SK-N-SH treated with all-trans-retinoic acid at 6 μM for 48 hours (cell line): ENCODE results near the gene ADGRB3.

Experiments
- ATAC-seq: fragments of 200-7000 bp; cut with Tn5 transposase; 3 replicates; pipeline ENCODE4 v1.9.1; 2020; ENCODE audit warnings: mild to moderate bottlenecking, moderate library complexity
- ARNTL ChIP-seq: fragments of 450-650 bp; formaldehyde crosslinking; IDR thresholded peaks from 2 replicates; pipeline ENCODE4 v1.5.0; 2020; ENCODE audit warnings: low read depth, mild to moderate bottlenecking, moderate library complexity, borderline replicate concordance
- BACH2 ChIP-seq: fragments of 250-450 bp; sonication (Bioruptor Pico); IDR thresholded peaks from 2 replicates; pipeline ENCODE4 v1.9.0; 2021; ENCODE audit warnings: mild to moderate bottlenecking, borderline replicate concordance
- CREB5 ChIP-seq: fragments of 250-450 bp; sonication (Bioruptor Pico); IDR thresholded peaks from 2 replicates; pipeline ENCODE4 v1.5.1; 2020; ENCODE audit warnings: low read depth, mild to moderate bottlenecking, moderate library complexity
- CSDC2 ChIP-seq: fragments of 250-450 bp; sonication (Bioruptor Pico); IDR thresholded peaks from 2 replicates; pipeline ENCODE4 v1.5.0; 2020; ENCODE audit warnings: mild to moderate bottlenecking, moderate library complexity
- ESRRG ChIP-seq: fragments of 250-450 bp; sonication (Bioruptor Pico); IDR thresholded peaks from 2 replicates; pipeline ENCODE4 v1.6.1; 2021; ENCODE audit warnings: mild to moderate bottlenecking
- ISL1 ChIP-seq: fragments of 250-450 bp; sonication (Bioruptor Pico); IDR thresholded peaks from 2 replicates; pipeline ENCODE4 v2.1.2; 2022; ENCODE audit warnings: mild to moderate bottlenecking, moderate library complexity
- OSR1 ChIP-seq: fragments of 250-450 bp; sonication (Bioruptor Pico); IDR thresholded peaks from 2 replicates; pipeline ENCODE4 v1.8.0; 2022; ENCODE audit warnings: moderate library complexity, mild to moderate bottlenecking, inconsistent platforms
- PATZ1 ChIP-seq: fragments of 250-450 bp; sonication (Bioruptor Pico); IDR thresholded peaks from 2 replicates; pipeline ENCODE4 v1.8.0; 2020; ENCODE audit warnings: mild to moderate bottlenecking, moderate library complexity, borderline replicate concordance
- RARB ChIP-seq: fragments of 250-450 bp; sonication (Bioruptor Pico); IDR thresholded peaks from 2 replicates; pipeline ENCODE4 v1.8.0; 2021; ENCODE audit warnings: mild to moderate bottlenecking, moderate library complexity
- TCF4 ChIP-seq: fragments of 250-450 bp; sonication (Bioruptor Pico); IDR thresholded peaks from 2 replicates; pipeline ENCODE4 v1.8.0; 2021; ENCODE audit warnings: mild to moderate bottlenecking, moderate library complexity, borderline replicate concordance
- TOX ChIP-seq: fragments of 250-450 bp; sonication (Bioruptor Pico); IDR thresholded peaks from 2 replicates; pipeline ENCODE4 v1.8.0; 2021; ENCODE audit warnings: mild to moderate bottlenecking, moderate library complexity, borderline replicate concordance
- ZC3H10 ChIP-seq: fragments of 250-450 bp; sonication (Bioruptor Pico); IDR thresholded peaks from 2 replicates; pipeline ENCODE4 v1.5.1; 2021; ENCODE audit warnings: mild to moderate bottlenecking, moderate library complexity
- ZFP30 ChIP-seq: fragments of 450-650 bp; formaldehyde crosslinking; IDR thresholded peaks from 2 replicates; pipeline ENCODE4 v1.5.0; 2022; ENCODE audit warnings: mild to moderate bottlenecking, moderate library complexity
- ZNF565 ChIP-seq: fragments of 450-650 bp; formaldehyde crosslinking; conservative IDR thresholded peaks from 2 replicates; pipeline ENCODE4 v1.5.0; 2020; ENCODE audit warnings: low read depth, mild to moderate bottlenecking, moderate library complexity
- ZNF70 ChIP-seq: fragments of 450-650 bp; formaldehyde crosslinking; IDR thresholded peaks from 2 replicates; pipeline ENCODE4 v1.5.0; 2020; ENCODE audit warnings: mild to moderate bottlenecking, moderate library complexity
- ZNF8 ChIP-seq: fragments of 450-650 bp; formaldehyde crosslinking; IDR thresholded peaks from 2 replicates; pipeline ENCODE4 v1.5.0; 2020; ENCODE audit warnings: mild to moderate bottlenecking, moderate library complexity
- TF ChIP-seq, protein P1 (sequence below): fragments of 250-450 bp; sonication (Bioruptor Pico); IDR thresholded peaks from 2 replicates; pipeline ENCODE4 v1.8.0; 2021; ENCODE audit warnings: low read depth, mild to moderate bottlenecking, moderate library complexity, borderline replicate concordance
- TF ChIP-seq, protein P2 (sequence below): fragments of 250-450 bp; sonication (Bioruptor Pico); IDR thresholded peaks from 2 replicates; pipeline ENCODE4 v1.5.0; 2020; ENCODE audit warnings: mild to moderate bottlenecking, moderate library complexity

ADGRB3 gene

DNA sequence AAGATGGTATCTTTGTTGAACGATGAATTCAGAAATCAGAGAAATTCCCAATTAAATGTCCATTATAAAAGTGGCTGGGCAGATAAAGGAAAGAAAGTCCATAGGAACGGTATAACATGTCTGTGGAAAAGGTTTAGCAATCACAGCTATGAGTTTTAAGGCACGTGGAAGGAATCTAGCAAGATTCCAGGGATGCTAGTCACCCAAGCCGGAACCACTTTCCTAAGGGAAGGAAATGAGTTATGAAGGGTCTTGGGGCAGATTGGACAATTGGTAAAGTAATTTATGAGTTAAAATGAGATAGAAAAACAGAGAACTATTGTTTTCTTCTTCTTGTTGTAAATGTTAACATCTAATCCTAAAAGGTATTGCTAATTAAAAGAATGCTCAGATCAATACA lies 384.8 kb downstream of the ADGRB3 start:
- no peak for TF ChIP-seq ZNF565
- no peak for TF ChIP-seq ZNF8 (CRISPR knock-in tag)
- TF ChIP-seq ZNF70 (CRISPR knock-in tag): no peak
- 0 out of 2 replicates have a peak, but pooled peaks have one; percentile 37 for TF ChIP-seq ISL1
- TF ChIP-seq, protein P1, sequence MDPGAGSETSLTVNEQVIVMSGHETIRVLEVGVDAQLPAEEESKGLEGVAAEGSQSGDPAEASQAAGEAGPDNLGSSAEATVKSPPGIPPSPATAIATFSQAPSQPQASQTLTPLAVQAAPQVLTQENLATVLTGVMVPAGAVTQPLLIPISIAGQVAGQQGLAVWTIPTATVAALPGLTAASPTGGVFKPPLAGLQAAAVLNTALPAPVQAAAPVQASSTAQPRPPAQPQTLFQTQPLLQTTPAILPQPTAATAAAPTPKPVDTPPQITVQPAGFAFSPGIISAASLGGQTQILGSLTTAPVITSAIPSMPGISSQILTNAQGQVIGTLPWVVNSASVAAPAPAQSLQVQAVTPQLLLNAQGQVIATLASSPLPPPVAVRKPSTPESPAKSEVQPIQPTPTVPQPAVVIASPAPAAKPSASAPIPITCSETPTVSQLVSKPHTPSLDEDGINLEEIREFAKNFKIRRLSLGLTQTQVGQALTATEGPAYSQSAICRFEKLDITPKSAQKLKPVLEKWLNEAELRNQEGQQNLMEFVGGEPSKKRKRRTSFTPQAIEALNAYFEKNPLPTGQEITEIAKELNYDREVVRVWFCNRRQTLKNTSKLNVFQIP (CRISPR knock-in tag): no peak
- no peak for TF ChIP-seq ESRRG (CRISPR knock-in tag)
- no peak for TF ChIP-seq OSR1 (CRISPR knock-in tag)
- no peak for TF ChIP-seq RARB (CRISPR knock-in tag)
- no peak for ATAC-seq

DNA sequence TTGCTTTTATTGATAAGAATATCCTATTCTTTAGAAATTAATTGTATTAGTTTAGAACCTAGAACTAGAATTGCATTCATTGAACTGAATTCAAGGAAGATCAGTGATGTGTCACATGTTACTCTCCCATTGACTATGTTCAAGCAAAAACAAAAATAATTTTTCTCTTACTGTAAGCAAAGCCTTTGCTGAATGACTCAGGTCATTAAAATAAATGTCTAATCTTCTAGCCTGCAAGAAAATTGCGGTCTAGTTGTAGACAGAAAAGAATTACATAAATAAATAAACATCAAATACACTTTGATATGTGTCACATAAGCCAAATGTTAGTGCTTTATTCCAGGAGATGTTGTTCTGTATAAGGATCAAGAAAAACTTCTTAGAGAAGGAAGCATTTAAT lies 387.9 kb downstream of the ADGRB3 start:
- no peak for TF ChIP-seq ESRRG (CRISPR knock-in tag)
- TF ChIP-seq, protein P1 (CRISPR knock-in tag): no peak
- TF ChIP-seq ZFP30 (CRISPR knock-in tag): no peak
- no peak for TF ChIP-seq CREB5 (CRISPR knock-in tag)
- no peak for TF ChIP-seq CSDC2
- no peak for TF ChIP-seq PATZ1 (CRISPR knock-in tag)
- TF ChIP-seq ISL1: no peak
- no peak for TF ChIP-seq OSR1 (CRISPR knock-in tag)
- TF ChIP-seq, protein P2, sequence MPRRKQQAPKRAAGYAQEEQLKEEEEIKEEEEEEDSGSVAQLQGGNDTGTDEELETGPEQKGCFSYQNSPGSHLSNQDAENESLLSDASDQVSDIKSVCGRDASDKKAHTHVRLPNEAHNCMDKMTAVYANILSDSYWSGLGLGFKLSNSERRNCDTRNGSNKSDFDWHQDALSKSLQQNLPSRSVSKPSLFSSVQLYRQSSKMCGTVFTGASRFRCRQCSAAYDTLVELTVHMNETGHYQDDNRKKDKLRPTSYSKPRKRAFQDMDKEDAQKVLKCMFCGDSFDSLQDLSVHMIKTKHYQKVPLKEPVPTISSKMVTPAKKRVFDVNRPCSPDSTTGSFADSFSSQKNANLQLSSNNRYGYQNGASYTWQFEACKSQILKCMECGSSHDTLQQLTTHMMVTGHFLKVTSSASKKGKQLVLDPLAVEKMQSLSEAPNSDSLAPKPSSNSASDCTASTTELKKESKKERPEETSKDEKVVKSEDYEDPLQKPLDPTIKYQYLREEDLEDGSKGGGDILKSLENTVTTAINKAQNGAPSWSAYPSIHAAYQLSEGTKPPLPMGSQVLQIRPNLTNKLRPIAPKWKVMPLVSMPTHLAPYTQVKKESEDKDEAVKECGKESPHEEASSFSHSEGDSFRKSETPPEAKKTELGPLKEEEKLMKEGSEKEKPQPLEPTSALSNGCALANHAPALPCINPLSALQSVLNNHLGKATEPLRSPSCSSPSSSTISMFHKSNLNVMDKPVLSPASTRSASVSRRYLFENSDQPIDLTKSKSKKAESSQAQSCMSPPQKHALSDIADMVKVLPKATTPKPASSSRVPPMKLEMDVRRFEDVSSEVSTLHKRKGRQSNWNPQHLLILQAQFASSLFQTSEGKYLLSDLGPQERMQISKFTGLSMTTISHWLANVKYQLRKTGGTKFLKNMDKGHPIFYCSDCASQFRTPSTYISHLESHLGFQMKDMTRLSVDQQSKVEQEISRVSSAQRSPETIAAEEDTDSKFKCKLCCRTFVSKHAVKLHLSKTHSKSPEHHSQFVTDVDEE (CRISPR knock-in tag): no peak
- no peak for TF ChIP-seq ZNF70 (CRISPR knock-in tag)
- TF ChIP-seq TOX (CRISPR knock-in tag): no peak
- no peak for TF ChIP-seq BACH2 (CRISPR knock-in tag)
- no peak for TF ChIP-seq ZNF565
- TF ChIP-seq TCF4: no peak
- no peak for ATAC-seq

- ATAC-seq: no peak
These were observed 391.2 kb downstream of the ADGRB3 start for GRCh38 chr6:69026243-69026642.

More at GRCh38 chr6:69026243-69026642, 391.2 kb downstream of the ADGRB3 start:
- no peak for TF ChIP-seq ZNF565
- TF ChIP-seq CSDC2: no peak
- TF ChIP-seq OSR1 (CRISPR knock-in tag): no peak
- no peak for TF ChIP-seq PATZ1 (CRISPR knock-in tag)
- TF ChIP-seq ARNTL (CRISPR knock-in tag): no peak
- TF ChIP-seq ZNF8 (CRISPR knock-in tag): no peak
- TF ChIP-seq RARB (CRISPR knock-in tag): no peak
- TF ChIP-seq ZC3H10 (CRISPR knock-in tag): no peak
